Fibroblast of lung (primary cell): ENCODE data around the gene MSI2. TPM values are rescaled to one million over a fixed set of nuclear protein-coding genes. Genes with fewer than 3 reads are reported as not detected.

ENCODE experiments used
- DNase-seq, 2 donors: peaks; one replicate each; pipeline versions ENCODE4 v3.0.0 to v3.0.0-alpha.2; 2010; ENCODE audit warnings: low read depth in 2 of 2
- H2AFZ ChIP-seq: 2 replicates; pipeline ENCODE4 v1.5.1; 2012; ENCODE audit warnings: low read length, control low read depth, inconsistent platforms
- H3K27ac ChIP-seq: 2 replicates; pipeline ENCODE4 v1.5.1; 2011; ENCODE audit warnings: low read length, control low read depth; ENCODE audit not compliant: insufficient read depth
- H3K27me3 ChIP-seq: 2 replicates; pipeline ENCODE4 v1.5.1; 2011; ENCODE audit warnings: mild to moderate bottlenecking, low read length; ENCODE audit not compliant: control insufficient read depth, insufficient read depth
- H3K36me3 ChIP-seq: 2 replicates; pipeline ENCODE4 v1.5.1; 2011; ENCODE audit warnings: low read length; ENCODE audit not compliant: control insufficient read depth, insufficient read depth
- H3K4me1 ChIP-seq: 2 replicates; pipeline ENCODE4 v1.5.1; 2011; ENCODE audit warnings: low read length; ENCODE audit not compliant: control insufficient read depth, insufficient read depth; ENCODE audit errors: extremely low read depth
- H3K4me2 ChIP-seq: 2 replicates; pipeline ENCODE4 v1.5.1; 2011; ENCODE audit warnings: low read length, control low read depth; ENCODE audit not compliant: insufficient read depth; ENCODE audit errors: extremely low read depth
- H3K4me3 ChIP-seq, 4 experiments: fragments of 200-600 bp in 1 of 4; sonication (generic) in 1 of 4; replicated peaks in 1 of 4; 2 replicates each; pipeline ENCODE4 v1.5.1; 2011 to 2016; ENCODE audit warnings: low read length in 4 of 4, low read depth in 3 of 4, mild to moderate bottlenecking in 3 of 4, control low read depth in 2 of 4, inconsistent platforms in 1 of 4, mixed read lengths in 1 of 4; ENCODE audit not compliant: insufficient read depth in 1 of 4; ENCODE audit errors: control extremely low read depth in 1 of 4
- H3K79me2 ChIP-seq: 2 replicates; pipeline ENCODE4 v1.5.1; 2012; ENCODE audit warnings: mild to moderate bottlenecking, low read length, inconsistent platforms; ENCODE audit not compliant: control insufficient read depth, insufficient read depth
- H3K9ac ChIP-seq: 2 replicates; pipeline ENCODE4 v1.5.1; 2011; ENCODE audit warnings: mild to moderate bottlenecking, low read length, control low read depth; ENCODE audit not compliant: insufficient read depth
- H3K9me3 ChIP-seq: 2 replicates; pipeline ENCODE4 v1.5.1; 2012; ENCODE audit warnings: low read depth, low read length; ENCODE audit not compliant: control insufficient read depth, insufficient read depth
- H4K20me1 ChIP-seq: 2 replicates; pipeline ENCODE4 v1.5.1; 2011; ENCODE audit warnings: low read length; ENCODE audit not compliant: control insufficient read depth, insufficient read depth; ENCODE audit errors: extremely low read depth
- CTCF ChIP-seq, 2 donors: IDR thresholded peaks in 1 of 2; conservative IDR thresholded peaks in 1 of 2; 1 replicate in 1 of 2; 2 replicates in 1 of 2; pipeline ENCODE4 v1.5.1; 2011 to 2012; ENCODE audit warnings: low read length in 2 of 2, control low read depth in 1 of 2, inconsistent platforms in 1 of 2, low read depth in 1 of 2, mild to moderate bottlenecking in 1 of 2
- EZH2 ChIP-seq: IDR thresholded peaks from 2 replicates; pipeline ENCODE4 v1.5.1; 2012; ENCODE audit warnings: low read length, control low read depth, mild to moderate bottlenecking; ENCODE audit errors: missing control alignments
- polyA plus RNA-seq, 2 donors: library from polyadenylated mRNA; depleted of rRNA in 1 of 2; stranded (reverse) in 1 of 2; unstranded in 1 of 2; fragments of >200 nt; gene quantifications; 2 replicates each; pipeline ENCODE4 v1.2.1, GENCODE V29; 2011 to 2012; ENCODE audit warnings: missing spikeins in 1 of 2
- total RNA-seq: library from RNA; depleted of rRNA; stranded (reverse); fragments of >200 nt; gene quantifications from 2 replicates; pipeline ENCODE4 v1.2.1, GENCODE V29; 2014

MSI2 gene
- total and polyA plus RNA-seq, 2 donors (not counting 1 experiment from before 2014, with no cell fraction given): 6.8 to 14.2 TPM

DNA sequence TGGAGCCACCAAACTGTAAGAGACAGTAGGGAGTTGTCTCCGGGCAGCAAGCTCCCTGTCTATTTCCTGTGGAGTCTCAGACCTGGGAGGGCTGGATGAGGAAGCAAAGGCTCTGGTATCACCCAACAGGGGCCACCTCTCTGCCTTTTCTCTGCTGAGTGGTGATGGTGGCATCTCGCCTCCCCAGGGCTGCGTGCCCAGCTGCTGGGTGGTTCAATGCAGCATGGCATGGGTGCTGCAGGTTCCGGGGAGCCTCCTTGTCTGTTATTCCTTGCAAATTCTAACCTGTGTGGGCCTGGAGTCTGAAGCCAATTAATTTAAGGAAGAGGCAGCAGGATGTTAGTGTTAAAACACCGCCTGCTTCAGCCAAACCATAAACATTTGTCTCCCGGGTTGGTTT lies 410.6 kb downstream of the MSI2 start:
- no peak overlapping the region for H3K4me3 ChIP-seq
- no peak for TF ChIP-seq CTCF (conservative IDR thresholded peaks at IDR 0.05 in 1 of 2, IDR thresholded peaks at IDR 0.05 in 1 of 2; ENCODE audit: low read depth in 1 of 2, low read length in 2 of 2)
- TF ChIP-seq EZH2: no peak
- H4K20me1 ChIP-seq: no peaks in the 10 kb centered on the region
- no peak overlapping the region for H3K27ac ChIP-seq
- no peaks in the 10 kb centered on the region for H3K9me3 ChIP-seq
- H3K4me1 ChIP-seq: peaks cover 18% of the 10 kb centered on the region
- no peak for DNase-seq
- H3K9ac ChIP-seq: no peak overlapping the region
- no peak overlapping the region for H2AFZ ChIP-seq
- H3K79me2 ChIP-seq: no peaks in the 10 kb centered on the region
- no peak overlapping the region for H3K4me2 ChIP-seq
- no peaks in the 10 kb centered on the region for H3K27me3 ChIP-seq
- no peaks in the 10 kb centered on the region for H3K36me3 ChIP-seq

DNA sequence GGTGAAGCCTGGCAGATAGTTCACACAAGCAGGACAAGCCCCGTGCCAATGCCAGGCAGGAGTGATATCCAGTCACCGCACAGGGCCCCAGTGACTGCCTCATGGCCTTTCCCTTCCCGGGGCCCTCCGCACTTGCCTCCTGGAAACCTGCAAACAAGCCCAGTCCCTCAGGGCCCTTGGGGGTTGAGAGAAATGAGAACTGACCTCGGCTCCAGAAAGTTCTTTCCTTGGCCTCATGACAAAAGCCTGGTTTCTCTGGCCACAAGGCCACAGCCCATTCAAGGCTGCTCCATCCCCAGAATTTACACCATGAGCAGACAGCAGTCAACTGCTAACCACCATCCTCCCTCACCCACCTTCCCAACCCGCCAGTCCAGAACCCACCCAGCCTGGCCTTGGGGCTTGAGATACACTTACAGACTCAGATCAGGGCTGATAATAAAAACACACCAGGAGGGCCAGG lies 411.2 kb downstream of the MSI2 start:
- H3K4me2 ChIP-seq: no peak overlapping the region
- H3K36me3 ChIP-seq: no peaks in the 10 kb centered on the region
- no peak overlapping the region for H2AFZ ChIP-seq
- no peak overlapping the region for H3K27ac ChIP-seq
- no peaks in the 10 kb centered on the region for H3K9me3 ChIP-seq
- H4K20me1 ChIP-seq: no peaks in the 10 kb centered on the region
- no peaks in the 10 kb centered on the region for H3K79me2 ChIP-seq
- no peak overlapping the region for H3K9ac ChIP-seq
- no peak for DNase-seq
- no peak overlapping the region for H3K4me3 ChIP-seq
- TF ChIP-seq CTCF (conservative IDR thresholded peaks at IDR 0.05 in 1 of 2, IDR thresholded peaks at IDR 0.05 in 1 of 2; ENCODE audit: low read depth in 1 of 2, low read length in 2 of 2) (no peak), EZH2 (no peak)
- H3K27me3 ChIP-seq: no peaks in the 10 kb centered on the region
- H3K4me1 ChIP-seq: peaks cover 13% of the 10 kb centered on the region

GRCh38 chr17:57668332-57668731 lies 412.0 kb downstream of the MSI2 start:
- no peak overlapping the region for H3K9ac ChIP-seq
- H3K4me3 ChIP-seq: no peak overlapping the region
- H3K36me3 ChIP-seq: no peaks in the 10 kb centered on the region
- H3K79me2 ChIP-seq: no peaks in the 10 kb centered on the region
- H3K9me3 ChIP-seq: no peaks in the 10 kb centered on the region
- H2AFZ ChIP-seq: no peak overlapping the region
- peaks cover 10% of the 10 kb centered on the region for H3K4me1 ChIP-seq
- no peak overlapping the region for H3K27ac ChIP-seq
- DNase-seq: no peak
- no peaks in the 10 kb centered on the region for H3K27me3 ChIP-seq
- no peak for TF ChIP-seq CTCF (conservative IDR thresholded peaks at IDR 0.05 in 1 of 2, IDR thresholded peaks at IDR 0.05 in 1 of 2; ENCODE audit: low read depth in 1 of 2, low read length in 2 of 2)
- no peak for TF ChIP-seq EZH2
- no peaks in the 10 kb centered on the region for H4K20me1 ChIP-seq
- no peak overlapping the region for H3K4me2 ChIP-seq
